Muscle of back (tissue), 13 donors: Measurements from ENCODE around the gene ENPEP. TPM values are rescaled to one million over a fixed set of nuclear protein-coding genes. Genes with fewer than 3 reads are reported as not detected.
"Not testable (repeated sequence)": the region's sequence is repeated elsewhere in the genome, so short reads cannot be mapped to it uniquely, and the experiment has no call there.

Source experiments
- DNase-seq, 3 donors: peaks; one replicate each; pipeline versions ENCODE4 v3.0.0 to v3.0.0-alpha.2; 2013
- long read RNA-seq, 9 donors: transcript quantifications; one replicate each; lab custom pipeline, GENCODE V29; 2026
- polyA plus RNA-seq, 10 donors: library from polyadenylated mRNA; unstranded; fragments of 120-200 nt; gene quantifications; one replicate each; pipeline ENCODE4 v1.2.1, GENCODE V29; 2013; ENCODE audit not compliant: insufficient read length in 10 of 10

The ENPEP gene
- 10 to 100 TPM; 17.1 to 40.8 (median 24.7) TPM for polyA plus RNA-seq
- long read RNA-seq, donor 1, full-length matches to known transcripts = 1 of 1 reads
- long read RNA-seq, donor 1, partial matches to known transcripts = 0 of 1 reads
- long read RNA-seq, donor 1, other reads (novel, unspliced or antisense) = 0 of 1 reads
- long read RNA-seq, donor 2, full-length matches to known transcripts = 2 of 2 reads
- long read RNA-seq, donor 2, partial matches to known transcripts = 0 of 2 reads
- long read RNA-seq, donor 2, other reads (novel, unspliced or antisense) = 0 of 2 reads
- long read RNA-seq, donor 3 = 0 reads
- long read RNA-seq, donor 4 = 0 reads
- long read RNA-seq, donor 5, full-length matches to known transcripts = 4 of 4 reads
- long read RNA-seq, donor 5, partial matches to known transcripts = 0 of 4 reads
- long read RNA-seq, donor 5, other reads (novel, unspliced or antisense) = 0 of 4 reads
- long read RNA-seq, donor 6, full-length matches to known transcripts = 4 of 4 reads
- long read RNA-seq, donor 6, partial matches to known transcripts = 0 of 4 reads
- long read RNA-seq, donor 6, other reads (novel, unspliced or antisense) = 0 of 4 reads
- long read RNA-seq, donor 7, partial matches to known transcripts = 0 of 1 reads
- long read RNA-seq, donor 7, other reads (novel, unspliced or antisense) = 0 of 1 reads
- long read RNA-seq, donor 8, full-length matches to known transcripts = 7 of 7 reads
- long read RNA-seq, donor 8, partial matches to known transcripts = 0 of 7 reads
- long read RNA-seq, donor 8, other reads (novel, unspliced or antisense) = 0 of 7 reads
- long read RNA-seq, donor 9 = 0 reads

GRCh38 chr4:110475881-110476818, at the start of gene ENPEP:
Gene ENPEP, plus strand, starts transcription at chr4:110476155. Its CDS starts 260 bp downstream, at chr4:110476415.
- peak; percentile 68 to 91 (median 81) for DNase-seq

- not testable (repeated sequence) for DNase-seq
Measured at GRCh38 chr4:110431805-110432204, 44.1 kb upstream of the ENPEP start.

DNA sequence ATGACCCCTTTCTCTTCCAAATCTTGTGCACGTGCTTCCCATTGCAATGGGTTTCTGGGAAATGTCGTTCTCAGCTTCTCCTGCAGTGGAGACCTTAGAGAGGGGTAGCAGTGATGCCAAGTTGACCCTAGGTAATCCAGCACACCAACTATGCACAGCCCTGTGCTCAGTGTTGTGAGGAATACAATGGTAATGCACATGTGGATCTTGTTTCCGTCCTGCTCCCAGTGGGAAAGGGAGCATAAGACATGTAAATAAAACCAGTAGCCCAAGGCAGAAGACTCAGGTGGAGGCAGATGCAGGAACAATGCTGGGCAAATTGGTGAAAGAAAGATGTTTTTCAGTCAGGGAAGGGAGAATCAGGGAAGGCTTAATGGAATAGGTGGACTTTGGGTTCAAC, 38.7 kb upstream of the ENPEP start:
- not testable (repeated sequence) for DNase-seq

GRCh38 chr4:110439209-110439608, 36.7 kb upstream of the ENPEP start:
- not testable (repeated sequence) for DNase-seq

DNA sequence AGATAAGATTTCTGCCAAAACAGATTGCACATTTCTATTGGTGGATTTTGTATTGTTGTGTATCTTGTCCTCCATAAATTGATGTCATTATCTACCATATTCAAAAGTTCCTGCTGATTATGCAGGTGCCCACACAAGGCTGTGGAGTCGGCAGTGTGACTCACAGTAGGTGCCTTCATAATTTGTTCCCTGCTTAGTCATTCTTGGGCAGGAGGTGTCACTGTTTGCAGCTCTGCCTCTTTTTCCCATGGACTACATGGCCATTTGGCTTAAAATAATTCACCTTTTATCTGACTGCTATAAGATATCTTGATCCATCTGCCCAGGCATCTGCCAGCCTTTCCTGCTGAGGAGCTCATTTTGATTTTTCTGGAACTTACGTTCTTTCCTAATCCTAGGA, 33.6 kb upstream of the ENPEP start:
- no peak for DNase-seq

DNA sequence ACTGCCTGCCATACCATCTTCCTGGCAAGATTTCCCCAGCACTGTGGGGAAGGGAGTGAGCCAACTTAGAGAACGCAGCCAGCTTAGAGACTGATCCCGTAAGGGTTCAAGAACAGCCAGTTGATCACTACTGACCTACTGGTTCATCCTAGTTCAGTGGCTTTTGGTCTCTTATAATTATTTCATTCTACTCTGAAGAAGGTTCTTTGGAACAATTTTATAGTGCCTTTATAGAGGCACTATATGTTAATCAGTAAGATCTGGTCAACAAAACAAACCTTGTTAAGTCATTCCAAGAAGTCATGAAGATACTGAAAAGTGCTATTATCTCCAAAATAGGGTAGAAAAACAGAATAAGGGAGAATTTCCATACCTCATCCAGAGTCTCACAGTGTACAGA, 33.2 kb upstream of the ENPEP start:
- no peak for DNase-seq

GRCh38 chr4:110449947-110450346, 26.0 kb upstream of the ENPEP start:
- DNase-seq = no peak

DNA sequence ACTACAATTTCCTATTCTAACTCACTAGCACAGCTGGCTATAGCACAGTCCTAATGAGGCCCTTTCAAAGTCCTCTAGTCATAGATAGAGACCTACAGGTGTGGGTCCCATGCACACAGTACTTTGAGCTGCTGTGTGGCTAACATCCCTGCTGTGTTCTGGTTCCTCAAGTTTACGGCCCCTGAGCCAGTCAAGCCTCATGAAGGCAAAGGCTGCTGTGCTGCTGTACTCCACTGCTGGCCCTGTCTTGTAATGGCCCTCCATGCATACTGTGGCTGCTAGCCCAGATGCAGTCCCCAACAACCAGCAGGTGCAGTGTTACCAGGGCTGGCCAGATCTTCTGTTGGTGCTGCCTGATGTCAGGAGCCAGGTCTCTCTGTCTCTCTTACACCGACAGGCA, 23.4 kb upstream of the ENPEP start:
- DNase-seq = no peak

- DNase-seq = peak in 1 of 3 donors; percentile 37
Measured at GRCh38 chr4:110454441-110454840, 21.5 kb upstream of the ENPEP start.

DNA sequence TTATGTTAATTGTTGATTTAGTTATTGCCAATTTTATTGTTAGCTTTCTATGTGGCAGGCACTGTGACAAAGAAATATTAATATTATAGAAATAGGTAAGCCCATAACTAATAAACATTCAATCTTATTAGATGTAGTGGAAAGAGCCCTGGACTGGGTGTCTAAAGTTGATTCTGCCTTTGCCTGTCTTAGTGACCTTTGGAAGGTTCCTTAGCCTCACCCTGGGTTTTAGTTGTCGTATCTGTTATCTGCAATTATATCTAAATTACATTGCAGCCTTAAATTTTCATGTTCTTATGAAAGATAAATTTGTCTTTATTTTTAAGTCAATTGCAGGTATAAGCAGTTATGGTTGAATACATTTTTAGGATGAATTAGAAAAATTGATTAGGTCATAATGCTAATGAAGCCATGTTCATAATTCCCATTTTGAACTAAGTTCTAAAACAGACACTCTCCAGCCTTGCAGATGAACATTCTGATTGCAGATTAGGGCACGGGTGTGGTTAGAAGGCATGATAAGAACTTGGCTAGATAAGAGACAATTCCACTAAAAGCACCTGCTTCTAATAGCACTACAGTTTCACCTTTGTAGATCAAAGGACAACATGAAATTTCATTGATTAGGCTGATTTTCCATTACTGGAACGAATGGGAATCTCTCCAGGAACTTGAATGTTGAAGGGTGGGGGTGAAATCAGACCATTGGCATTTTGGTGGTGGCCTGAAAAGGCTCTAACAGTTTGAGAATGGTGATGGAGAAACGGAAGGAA, 17.3 kb upstream of the ENPEP start:
- DNase-seq = no peak

DNA sequence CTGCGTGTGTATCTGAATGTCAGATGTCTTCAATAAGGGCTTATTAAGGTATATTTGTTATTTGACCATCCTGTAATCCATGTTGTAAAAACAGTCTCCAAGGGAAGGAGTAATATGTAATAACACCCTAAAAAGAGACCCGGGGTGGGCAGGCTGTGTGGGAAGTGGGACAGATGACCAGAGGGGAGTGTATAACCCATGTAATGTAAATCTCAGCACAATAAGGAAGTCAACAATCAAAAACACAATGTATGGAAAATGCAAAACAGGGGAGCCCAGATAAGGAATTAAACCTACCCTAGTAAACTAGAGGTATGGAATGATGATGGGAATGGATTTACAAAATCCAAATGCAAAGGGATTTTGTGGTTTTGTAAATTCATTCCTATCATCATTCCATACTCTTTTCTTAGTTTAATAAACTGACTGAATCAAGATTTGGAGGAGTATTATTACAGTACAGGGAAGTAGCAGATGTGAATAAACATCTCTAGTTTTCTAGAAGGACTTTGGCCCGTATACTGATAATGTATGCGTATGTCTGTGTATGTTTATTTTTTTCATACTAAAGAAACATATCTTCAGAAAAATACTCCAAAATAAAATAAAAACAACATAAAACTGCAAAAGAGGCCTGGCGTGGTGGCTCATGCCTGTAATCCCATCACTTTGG, 15.7 kb upstream of the ENPEP start:
- no peak for DNase-seq

- DNase-seq = no peak
Measured at GRCh38 chr4:110467400-110467799, 8.6 kb upstream of the ENPEP start.

DNA sequence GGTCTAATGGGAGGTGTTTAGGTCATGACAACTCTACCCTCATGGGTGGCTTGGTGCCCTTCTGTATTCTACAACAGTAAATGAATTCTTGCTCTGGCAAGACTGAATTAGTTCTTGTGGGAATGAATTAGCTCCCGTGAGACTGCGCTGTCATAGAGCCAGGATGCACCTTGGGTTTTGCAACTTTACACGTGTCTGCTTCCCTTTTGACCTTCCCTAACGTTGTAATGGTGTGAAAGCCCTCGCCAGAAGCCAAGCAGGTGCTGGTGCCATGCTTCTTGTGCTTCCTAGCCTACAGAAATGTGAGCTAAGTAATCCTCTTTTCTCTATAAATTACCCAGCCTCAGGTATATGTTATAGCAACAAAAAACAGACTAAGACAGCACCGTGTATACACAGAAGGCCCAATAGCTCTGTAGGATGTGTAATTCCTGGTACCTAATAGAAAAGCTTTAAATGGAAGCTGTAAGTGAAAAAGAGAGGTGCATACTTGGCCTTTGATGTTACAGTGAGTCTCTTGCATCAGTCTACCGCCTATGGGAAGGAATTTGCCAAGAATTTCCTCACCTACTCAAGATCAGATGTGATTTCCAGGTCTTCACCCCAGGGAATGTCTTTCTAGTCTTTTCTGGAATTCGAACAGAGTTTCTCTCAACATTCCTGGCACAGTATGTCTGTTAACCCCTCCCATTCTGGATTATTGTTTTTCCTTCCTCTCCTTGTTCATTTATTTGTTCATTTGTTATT, 3.2 kb upstream of the ENPEP start:
- DNase-seq = no peak

DNA sequence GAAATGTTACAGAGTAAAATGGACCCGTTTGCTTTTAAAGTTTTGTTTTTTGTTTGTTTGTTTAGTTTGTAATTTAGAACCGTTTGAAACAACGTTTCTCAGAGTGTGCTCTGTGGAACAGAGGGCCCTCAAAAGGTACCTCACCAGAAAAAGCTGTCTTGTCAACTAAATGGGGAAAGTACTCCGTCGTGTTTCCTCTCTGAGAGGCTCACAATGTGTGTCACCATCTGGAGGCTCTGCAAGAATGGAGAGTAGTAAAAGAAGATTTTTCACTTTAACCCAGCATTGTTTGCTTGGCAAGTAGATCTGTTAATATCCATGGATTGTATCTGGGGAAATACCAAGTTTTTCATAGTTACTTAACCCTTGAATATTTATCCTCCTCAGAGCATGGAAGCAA, 1.5 kb upstream of the ENPEP start:
- peak in 1 of 3 donors; percentile 74 for DNase-seq

DNA sequence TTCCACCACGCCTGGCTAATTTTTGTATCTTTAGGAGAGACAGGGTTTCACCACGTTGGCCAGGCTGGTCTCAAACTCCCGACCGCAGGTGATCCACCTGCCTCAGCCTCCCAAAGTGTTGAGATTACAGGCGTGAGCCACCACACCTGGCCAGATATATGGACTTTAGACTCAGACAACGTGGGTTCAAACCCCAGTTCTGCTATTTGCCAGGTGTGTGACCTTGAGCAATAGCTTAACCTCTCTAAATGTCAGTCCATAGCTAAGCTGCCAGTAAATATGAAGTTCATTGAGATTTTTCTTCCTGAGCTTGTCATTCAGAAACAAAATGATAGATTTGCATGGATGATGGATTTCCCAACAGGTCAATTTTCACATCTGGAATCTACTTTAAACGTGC, 875 bp upstream of the ENPEP start:
- not testable (repeated sequence) for DNase-seq

DNA sequence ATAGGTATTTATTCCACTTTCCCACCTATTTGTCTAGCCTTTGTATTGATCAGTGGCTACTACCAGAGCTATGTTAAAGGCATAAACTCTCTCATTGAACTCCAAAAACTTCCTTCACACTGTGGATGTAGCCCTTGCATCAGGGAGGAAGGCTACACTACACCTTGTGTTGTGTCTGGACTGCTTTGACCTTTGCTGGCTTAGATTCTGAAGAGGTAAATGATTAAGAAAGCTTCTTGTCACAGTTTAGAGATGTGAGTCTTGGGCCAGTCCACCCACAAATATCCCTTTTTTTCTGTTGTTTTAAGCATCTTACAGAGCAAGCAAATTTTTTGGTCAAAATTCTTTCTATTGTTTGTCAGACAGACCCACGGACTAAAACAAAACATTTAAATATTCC, 1.9 kb downstream of the ENPEP start:
- no peak for DNase-seq

DNA sequence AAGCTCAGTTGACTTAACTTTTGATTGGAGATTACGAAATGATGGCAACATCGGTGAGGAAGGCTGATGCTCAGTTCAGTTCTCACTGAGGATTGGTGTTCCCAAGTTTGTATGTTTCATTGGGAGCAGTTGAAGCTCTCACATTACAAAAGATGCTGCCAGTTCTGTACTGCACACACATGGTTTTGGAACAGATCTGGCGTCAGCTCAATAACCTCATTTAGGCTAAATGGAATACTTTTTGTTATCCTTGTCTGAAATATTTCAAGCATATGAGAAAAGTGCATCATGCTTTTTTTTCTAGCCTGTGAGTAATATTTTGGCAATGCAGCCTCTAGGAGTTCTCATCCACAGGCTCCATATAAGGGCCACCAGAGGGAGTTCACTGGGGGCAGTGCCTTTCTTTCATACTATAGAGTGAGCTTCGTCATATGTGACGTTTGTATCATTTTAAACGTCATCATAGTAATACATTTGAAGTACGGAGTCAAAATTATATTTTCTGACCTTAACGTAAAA, 4.1 kb downstream of the ENPEP start:
- peak; percentile 82 to 98 (median 91) for DNase-seq

- DNase-seq = peak in 1 of 3 donors; percentile 55
Measured at GRCh38 chr4:110480746-110481271, 4.9 kb downstream of the ENPEP start.

DNA sequence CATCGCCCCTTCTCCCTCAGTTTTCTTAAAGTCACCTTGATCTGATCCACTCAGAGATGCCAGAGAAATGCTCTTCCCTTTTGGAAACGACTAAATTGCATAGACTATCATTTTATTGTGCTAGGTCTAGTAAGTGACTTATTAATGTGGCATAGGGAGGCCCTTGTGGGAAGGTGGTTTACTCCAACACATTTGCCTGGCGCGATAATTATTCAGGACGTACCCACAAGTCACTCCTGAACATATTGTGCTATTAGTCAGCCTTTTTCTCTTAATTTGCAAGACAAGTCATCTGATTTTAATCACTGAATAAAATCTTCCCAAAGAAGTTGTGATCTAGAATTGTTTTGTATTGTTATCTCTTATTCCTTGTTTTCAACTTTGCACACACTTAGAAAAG, 7.6 kb downstream of the ENPEP start:
- no peak for DNase-seq
